Stomach (tissue), 4 donors: Measurements from ENCODE around the gene IL4I1.

Source experiments
- EP300 ChIP-seq: sonication (generic); formaldehyde crosslinking; IDR thresholded peaks from one replicate; pipeline ENCODE4 v1.6.1; 2017; ENCODE audit warnings: antibody characterized with exemption
- POLR2A ChIP-seq, 4 donors: fragments of 450-650 bp; IDR thresholded peaks; one replicate each; pipeline ENCODE4 v1.6.1; 2016; ENCODE audit warnings: antibody characterized with exemption in 4 of 4, control low read depth in 2 of 4, mild to moderate bottlenecking in 1 of 4, moderate library complexity in 1 of 4
- TF ChIP-seq, protein P1 (sequence below), 7 experiments: fragments of 450-650 bp in 4 of 7; fragments of 200-600 bp in 3 of 7; sonication (generic) in 3 of 7; IDR thresholded peaks; one replicate each; pipeline ENCODE4 v1.5.1; 2016 to 2019; ENCODE audit warnings: antibody characterized with exemption in 7 of 7, control low read depth in 2 of 7, mild to moderate bottlenecking in 1 of 7

DNA sequence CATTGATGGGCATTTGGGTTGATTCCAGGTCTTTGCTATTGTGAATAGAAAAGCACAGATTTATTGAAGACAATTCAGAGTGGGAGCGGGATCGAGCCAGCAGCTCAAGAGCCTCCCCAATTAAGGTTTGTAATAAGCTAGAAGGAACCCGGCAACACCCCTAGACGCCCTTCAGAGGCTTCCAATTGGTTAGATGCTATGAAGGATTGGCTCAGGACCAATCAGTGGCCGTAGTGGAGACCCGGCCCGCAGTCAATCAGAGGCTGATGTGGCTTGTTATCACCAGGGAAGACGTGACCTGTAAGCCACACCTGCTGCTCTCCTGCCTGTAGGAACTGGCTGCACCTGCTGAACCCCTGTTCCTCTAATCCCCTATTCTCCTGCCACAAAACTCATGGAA is 49.7 kb upstream of the IL4I1 start:
- TF ChIP-seq, protein P1, sequence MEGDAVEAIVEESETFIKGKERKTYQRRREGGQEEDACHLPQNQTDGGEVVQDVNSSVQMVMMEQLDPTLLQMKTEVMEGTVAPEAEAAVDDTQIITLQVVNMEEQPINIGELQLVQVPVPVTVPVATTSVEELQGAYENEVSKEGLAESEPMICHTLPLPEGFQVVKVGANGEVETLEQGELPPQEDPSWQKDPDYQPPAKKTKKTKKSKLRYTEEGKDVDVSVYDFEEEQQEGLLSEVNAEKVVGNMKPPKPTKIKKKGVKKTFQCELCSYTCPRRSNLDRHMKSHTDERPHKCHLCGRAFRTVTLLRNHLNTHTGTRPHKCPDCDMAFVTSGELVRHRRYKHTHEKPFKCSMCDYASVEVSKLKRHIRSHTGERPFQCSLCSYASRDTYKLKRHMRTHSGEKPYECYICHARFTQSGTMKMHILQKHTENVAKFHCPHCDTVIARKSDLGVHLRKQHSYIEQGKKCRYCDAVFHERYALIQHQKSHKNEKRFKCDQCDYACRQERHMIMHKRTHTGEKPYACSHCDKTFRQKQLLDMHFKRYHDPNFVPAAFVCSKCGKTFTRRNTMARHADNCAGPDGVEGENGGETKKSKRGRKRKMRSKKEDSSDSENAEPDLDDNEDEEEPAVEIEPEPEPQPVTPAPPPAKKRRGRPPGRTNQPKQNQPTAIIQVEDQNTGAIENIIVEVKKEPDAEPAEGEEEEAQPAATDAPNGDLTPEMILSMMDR (IDR thresholded peaks at IDR 0.05) = no peak
- TF ChIP-seq EP300 = no peak
- no peak for TF ChIP-seq POLR2A (IDR thresholded peaks at IDR 0.05)
